Stomach (tissue), 4 donors: Measurements from ENCODE around the gene PLOD2.

ENCODE experiments used
- CTCF ChIP-seq, 7 experiments: fragments of 450-650 bp in 4 of 7; fragments of 200-600 bp in 3 of 7; sonication (generic) in 3 of 7; IDR thresholded peaks; one replicate each; pipeline ENCODE4 v1.5.1; 2016 to 2019; ENCODE audit warnings: antibody characterized with exemption in 7 of 7, control low read depth in 2 of 7, mild to moderate bottlenecking in 1 of 7
- POLR2A ChIP-seq, 4 donors: fragments of 450-650 bp; IDR thresholded peaks; one replicate each; pipeline ENCODE4 v1.6.1; 2016; ENCODE audit warnings: antibody characterized with exemption in 4 of 4, control low read depth in 2 of 4, mild to moderate bottlenecking in 1 of 4, moderate library complexity in 1 of 4

GRCh38 chr3:146035366-146035765, 125.6 kb downstream of the PLOD2 start:
- TF ChIP-seq POLR2A (IDR thresholded peaks at IDR 0.05): no peak
- no peak for TF ChIP-seq CTCF (IDR thresholded peaks at IDR 0.05)
